ENCODE measurements around the gene TP73.

GRCh38 chr1:3736131-3736561 lies 83.8 kb downstream of the TP73 start:
- TF ChIP-seq SP1 (IDR thresholded peaks at IDR 0.05) (no peak), LEF1 (IDR thresholded peaks at IDR 0.05; ENCODE audit: borderline replicate concordance) (no peak), SUZ12 (IDR thresholded peaks at IDR 0.05) (no peak), BHLHE40 (IDR thresholded peaks at IDR 0.05; ENCODE audit: borderline replicate concordance) (no peak), NFRKB (IDR thresholded peaks at IDR 0.05) (no peak)

All from HEK293T (cell line).